ENCODE measurements around the gene CHST11. TPM values are rescaled to one million over a fixed set of nuclear protein-coding genes. Genes with fewer than 3 reads are reported as not detected.

The CHST11 gene
- total RNA-seq, 1 experiment from 2014 or later = 1.1 TPM

- ChIA-PET CTCF (no interaction called here), POLR2A (ENCODE audit: low non-redundant PET) (no interaction called here)
- H3K27me3 ChIP-seq (replicated peaks; ENCODE audit: insufficient read depth, low read depth, low read length, poor library complexity) = no peaks in the 10 kb centered on the region
- no peak overlapping the region for H3K4me3 ChIP-seq (ENCODE audit: low read depth, low read length, poor library complexity, severe bottlenecking)
- no peaks in the 10 kb centered on the region for H3K9me3 ChIP-seq (ENCODE audit: low read depth, low read length, poor library complexity, severe bottlenecking)
- no peak for TF ChIP-seq EZH2 (IDR thresholded peaks at IDR 0.05; ENCODE audit: borderline replicate concordance, low read depth, low read length, poor library complexity, severe bottlenecking)
- no TSS peak for BruUV-seq (replicated peaks)
- intact Hi-C loops (cut with micrococcal nuclease; ENCODE audit: unreplicated experiment) = no loop called here
- no peak for DNase-seq (ENCODE audit: low spot score)
- H3K4me1 ChIP-seq (ENCODE audit: insufficient read depth, low read length, poor library complexity, severe bottlenecking) = no peaks in the 10 kb centered on the region
- H3K27ac ChIP-seq (ENCODE audit: low read depth, low read length, poor library complexity, severe bottlenecking) = no peak overlapping the region
- H3K36me3 ChIP-seq (ENCODE audit: insufficient read depth, low read length, poor library complexity, severe bottlenecking) = no peaks in the 10 kb centered on the region
These were observed 291.6 kb downstream of the CHST11 start for GRCh38 chr12:104748356-104748755.

GRCh38 chr12:104748790-104749189, 292.0 kb downstream of the CHST11 start:
- CTCF ChIA-PET = no interaction called here
- Histone ChIP-seq H3K27ac (ENCODE audit: low read depth, low read length, poor library complexity, severe bottlenecking) (no peak overlapping the region), H3K36me3 (ENCODE audit: insufficient read depth, low read length, poor library complexity, severe bottlenecking) (no peaks in the 10 kb centered on the region), H3K4me1 (ENCODE audit: insufficient read depth, low read length, poor library complexity, severe bottlenecking) (no peaks in the 10 kb centered on the region), H3K9me3 (ENCODE audit: low read depth, low read length, poor library complexity, severe bottlenecking) (no peaks in the 10 kb centered on the region), H3K4me3 (ENCODE audit: low read depth, low read length, poor library complexity, severe bottlenecking) (no peak overlapping the region), H3K27me3 (replicated peaks; ENCODE audit: insufficient read depth, low read depth, low read length, poor library complexity) (no peaks in the 10 kb centered on the region)
- no TSS peak for BruUV-seq (replicated peaks)
- TF ChIP-seq EZH2 (IDR thresholded peaks at IDR 0.05; ENCODE audit: borderline replicate concordance, low read depth, low read length, poor library complexity, severe bottlenecking) (no peak), CTCF (conservative IDR thresholded peaks at IDR 0.05; ENCODE audit: low read depth, low read length) (no peak)
- intact Hi-C loops (cut with micrococcal nuclease; ENCODE audit: unreplicated experiment) = no loop called here
- no peak for DNase-seq (ENCODE audit: low spot score)
- POLR2A ChIA-PET (ENCODE audit: low non-redundant PET) = no interaction called here

DNA sequence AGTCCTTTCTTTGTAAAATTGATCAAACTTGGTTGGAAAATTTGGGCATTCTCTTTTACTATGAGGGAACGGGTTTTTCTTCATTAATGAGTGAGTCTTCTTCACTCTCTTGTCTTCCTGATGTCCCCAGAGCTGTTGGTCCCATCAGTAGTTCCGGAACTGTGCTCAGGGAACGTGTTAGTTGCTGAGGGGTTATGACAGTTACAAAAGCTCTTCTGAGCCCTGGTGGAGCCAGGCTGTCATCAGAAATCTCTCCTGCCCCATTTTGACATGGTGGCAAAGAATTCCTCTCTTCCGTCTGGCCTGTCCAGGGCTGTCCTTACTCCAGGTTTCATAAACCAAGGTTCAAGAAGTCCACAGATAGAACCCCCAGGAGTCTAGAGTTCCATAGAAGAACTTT, 292.8 kb downstream of the CHST11 start:
- ChIA-PET POLR2A (ENCODE audit: low non-redundant PET) (no interaction called here), CTCF (no interaction called here)
- H3K9me3 ChIP-seq (ENCODE audit: low read depth, low read length, poor library complexity, severe bottlenecking) = no peaks in the 10 kb centered on the region
- no peaks in the 10 kb centered on the region for H3K4me1 ChIP-seq (ENCODE audit: insufficient read depth, low read length, poor library complexity, severe bottlenecking)
- no peaks in the 10 kb centered on the region for H3K27me3 ChIP-seq (replicated peaks; ENCODE audit: insufficient read depth, low read depth, low read length, poor library complexity)
- no peaks in the 10 kb centered on the region for H3K36me3 ChIP-seq (ENCODE audit: insufficient read depth, low read length, poor library complexity, severe bottlenecking)
- no peak overlapping the region for H3K4me3 ChIP-seq (ENCODE audit: low read depth, low read length, poor library complexity, severe bottlenecking)
- TF ChIP-seq EZH2 (IDR thresholded peaks at IDR 0.05; ENCODE audit: borderline replicate concordance, low read depth, low read length, poor library complexity, severe bottlenecking) (no peak), CTCF (conservative IDR thresholded peaks at IDR 0.05; ENCODE audit: low read depth, low read length) (no peak)
- intact Hi-C loops (cut with micrococcal nuclease; ENCODE audit: unreplicated experiment) = no loop called here
- no peak for DNase-seq (ENCODE audit: low spot score)
- BruUV-seq (replicated peaks) = no TSS peak
- H3K27ac ChIP-seq (ENCODE audit: low read depth, low read length, poor library complexity, severe bottlenecking) = no peak overlapping the region

GRCh38 chr12:104750061-104750460, 293.3 kb downstream of the CHST11 start:
- no peaks in the 10 kb centered on the region for H3K4me1 ChIP-seq (ENCODE audit: insufficient read depth, low read length, poor library complexity, severe bottlenecking)
- no peak overlapping the region for H3K27ac ChIP-seq (ENCODE audit: low read depth, low read length, poor library complexity, severe bottlenecking)
- ChIA-PET POLR2A (ENCODE audit: low non-redundant PET) (no interaction called here), CTCF (no interaction called here)
- no peaks in the 10 kb centered on the region for H3K36me3 ChIP-seq (ENCODE audit: insufficient read depth, low read length, poor library complexity, severe bottlenecking)
- intact Hi-C loops (cut with micrococcal nuclease; ENCODE audit: unreplicated experiment) = no loop called here
- DNase-seq (ENCODE audit: low spot score) = no peak
- no TSS peak for BruUV-seq (replicated peaks)
- no peaks in the 10 kb centered on the region for H3K27me3 ChIP-seq (replicated peaks; ENCODE audit: insufficient read depth, low read depth, low read length, poor library complexity)
- no peak overlapping the region for H3K4me3 ChIP-seq (ENCODE audit: low read depth, low read length, poor library complexity, severe bottlenecking)
- no peak for TF ChIP-seq CTCF (conservative IDR thresholded peaks at IDR 0.05; ENCODE audit: low read depth, low read length)
- TF ChIP-seq EZH2 (IDR thresholded peaks at IDR 0.05; ENCODE audit: borderline replicate concordance, low read depth, low read length, poor library complexity, severe bottlenecking) = no peak
- no peaks in the 10 kb centered on the region for H3K9me3 ChIP-seq (ENCODE audit: low read depth, low read length, poor library complexity, severe bottlenecking)

Measured in A673 (cell line).